HG02798 (cell line): ENCODE data around the gene FIZ1.

ENCODE experiments used
- ATAC-seq: cut with Tn5 transposase; IDR thresholded peaks from one replicate; pipeline ENCODE4 v1.9.1; 2021; ENCODE audit warnings: mild to moderate bottlenecking; ENCODE audit not compliant: unreplicated experiment, poor library complexity

Gene FIZ1, protein sequence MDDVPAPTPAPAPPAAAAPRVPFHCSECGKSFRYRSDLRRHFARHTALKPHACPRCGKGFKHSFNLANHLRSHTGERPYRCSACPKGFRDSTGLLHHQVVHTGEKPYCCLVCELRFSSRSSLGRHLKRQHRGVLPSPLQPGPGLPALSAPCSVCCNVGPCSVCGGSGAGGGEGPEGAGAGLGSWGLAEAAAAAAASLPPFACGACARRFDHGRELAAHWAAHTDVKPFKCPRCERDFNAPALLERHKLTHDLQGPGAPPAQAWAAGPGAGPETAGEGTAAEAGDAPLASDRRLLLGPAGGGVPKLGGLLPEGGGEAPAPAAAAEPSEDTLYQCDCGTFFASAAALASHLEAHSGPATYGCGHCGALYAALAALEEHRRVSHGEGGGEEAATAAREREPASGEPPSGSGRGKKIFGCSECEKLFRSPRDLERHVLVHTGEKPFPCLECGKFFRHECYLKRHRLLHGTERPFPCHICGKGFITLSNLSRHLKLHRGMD

GRCh38 chr19:55599468-55599841, at the start of gene FIZ1:
TSS of gene FIZ1 (minus strand) at chr19:55599517. CDS start at chr19:55597865, 1,652 bp downstream.
- peak; percentile 61 for ATAC-seq

DNA sequence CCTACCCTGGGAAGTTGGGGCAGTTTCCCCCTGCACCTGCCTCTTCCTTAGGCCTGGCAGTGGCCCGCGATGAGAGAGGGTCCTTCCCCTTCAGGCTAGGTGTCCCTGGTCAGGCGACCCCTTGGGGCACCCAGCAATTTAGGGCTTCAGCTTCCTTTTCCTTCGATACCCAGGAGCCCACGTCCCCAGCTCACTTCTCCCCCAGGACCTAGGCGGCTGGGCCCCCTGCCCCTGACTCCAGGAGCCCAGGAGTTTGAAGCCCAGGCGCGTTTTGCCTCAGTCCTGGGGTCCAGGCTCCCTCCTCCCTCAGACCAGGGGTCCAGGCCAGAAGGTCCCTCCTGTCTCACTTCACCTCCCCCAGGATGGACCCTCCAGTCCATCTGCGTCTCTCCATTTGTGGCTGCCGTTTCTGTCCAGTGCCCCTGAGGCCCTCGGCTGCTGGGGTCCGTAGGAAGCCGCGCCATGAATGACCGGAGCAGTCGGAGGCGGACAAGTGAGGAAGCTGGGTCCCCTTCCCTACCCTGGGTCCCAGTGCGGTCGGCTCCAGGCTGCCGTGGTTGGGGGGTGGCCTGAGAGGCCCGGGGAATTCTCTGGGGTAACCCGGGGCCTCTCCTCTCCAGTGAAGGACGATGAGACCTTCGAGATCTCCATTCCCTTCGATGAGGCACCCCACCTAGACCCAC, 49.4 kb upstream of the FIZ1 start:
- ATAC-seq = no peak

DNA sequence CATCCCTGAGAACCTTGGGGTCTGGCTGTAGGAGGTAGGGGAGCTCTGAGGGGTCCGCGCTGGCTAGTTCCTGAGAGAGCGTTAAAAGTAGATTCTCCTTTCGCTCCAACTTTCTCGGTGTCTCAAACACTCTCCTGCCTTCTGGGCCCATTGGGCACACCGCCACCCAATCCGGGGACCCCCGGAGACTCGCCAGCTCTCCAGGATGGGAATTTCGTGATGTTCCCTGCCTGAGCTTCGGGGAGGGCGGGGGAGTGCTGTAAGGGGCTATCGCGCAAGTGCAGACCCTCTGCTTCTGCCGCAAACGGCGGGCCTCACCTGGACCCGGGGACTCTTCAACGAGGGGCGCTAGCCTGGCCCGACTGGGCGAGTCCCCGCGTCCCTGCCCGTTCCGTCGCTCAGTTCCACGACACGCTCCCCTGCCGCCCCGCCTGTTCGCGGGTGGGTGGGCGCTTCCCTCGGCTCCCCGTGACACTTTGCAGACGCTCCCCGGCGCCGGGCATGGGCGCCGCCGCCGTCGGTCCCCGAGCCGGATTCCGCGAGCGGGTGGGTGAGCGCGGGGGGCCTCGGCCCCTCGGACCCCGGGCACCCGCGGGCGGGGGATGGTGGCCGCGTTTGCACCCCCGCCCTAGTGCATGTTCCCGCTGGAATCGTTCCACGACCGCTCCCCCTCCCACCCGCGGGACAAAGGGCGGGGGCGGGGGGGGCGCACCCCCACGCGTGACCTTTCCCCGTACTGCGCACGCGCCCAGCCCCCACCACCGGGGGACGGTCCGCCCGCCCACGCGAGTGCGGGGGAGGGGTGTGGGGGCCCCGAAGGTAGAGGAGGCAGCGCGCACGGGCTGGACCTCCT, 48.6 kb upstream of the FIZ1 start, which contains the start of gene CCDC106:
CCDC106 (plus strand) TSS at position 481 of the 853 bp plus-strand sequence. CDS start 835 bp downstream, outside the sequence.
- ATAC-seq = peak; percentile 40

DNA sequence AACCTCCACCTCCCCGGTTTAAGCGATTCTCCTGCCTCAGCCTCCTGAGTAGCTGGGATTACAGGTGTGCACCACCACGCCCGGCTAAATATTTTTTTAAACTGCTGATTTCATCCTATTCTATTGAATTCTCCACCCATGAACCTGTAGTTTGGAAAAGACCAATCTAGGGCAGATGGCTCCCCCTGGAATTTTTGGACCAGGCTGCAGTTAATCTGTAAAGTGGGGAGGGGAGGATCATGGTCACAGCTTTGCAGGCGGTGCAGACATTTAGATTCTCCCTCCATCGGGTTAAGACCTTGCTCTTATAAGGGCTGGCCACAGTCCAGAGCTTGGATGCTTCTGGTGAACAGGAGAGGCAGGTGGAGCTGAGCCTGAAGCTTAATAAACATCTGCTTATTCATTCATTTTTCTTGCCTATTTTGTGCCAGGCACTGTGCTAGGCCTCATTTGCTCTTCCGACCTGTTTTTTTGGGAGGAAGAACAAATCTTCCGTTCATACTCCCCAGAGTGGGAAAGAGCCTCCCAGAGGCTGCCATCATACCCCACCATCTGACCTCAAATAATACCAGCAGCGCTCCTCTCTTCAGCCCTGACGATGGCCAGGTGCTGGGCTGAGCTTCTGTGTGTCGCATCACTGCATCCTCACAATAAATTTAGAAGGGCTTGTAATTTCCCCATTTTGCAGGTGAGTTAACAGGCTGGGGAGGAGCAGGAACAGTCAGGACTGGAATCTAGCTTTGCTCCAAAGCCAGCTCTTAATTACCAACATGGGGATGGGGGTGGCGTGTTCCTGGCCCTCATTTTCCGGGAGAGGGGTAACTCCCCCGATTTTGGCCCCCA, 47.8 kb upstream of the FIZ1 start:
- no peak for ATAC-seq

GRCh38 chr19:55645512-55645881, 46.2 kb upstream of the FIZ1 start:
- no peak for ATAC-seq

- no peak for ATAC-seq
Observed at GRCh38 chr19:55644842-55645511, 45.7 kb upstream of the FIZ1 start.

- no peak for ATAC-seq
Observed at GRCh38 chr19:55644191-55644833, 45.0 kb upstream of the FIZ1 start.

DNA sequence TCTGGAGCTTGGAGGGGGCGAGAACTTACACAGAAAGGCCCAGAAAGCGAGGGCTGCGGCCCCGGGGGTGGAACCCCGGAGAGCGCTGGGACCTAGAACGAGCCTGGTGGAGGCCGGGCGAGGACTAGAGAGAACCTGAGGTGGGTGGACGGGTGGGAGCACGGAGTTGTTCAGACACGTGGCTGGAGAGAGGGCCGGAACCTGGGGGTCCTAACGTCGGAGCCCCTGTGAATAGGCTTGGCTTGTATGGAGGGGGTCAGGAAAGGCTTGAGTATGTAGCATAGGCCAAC, 44.5 kb upstream of the FIZ1 start:
- no peak for ATAC-seq

- peak; percentile 29 for ATAC-seq
Observed at GRCh38 chr19:55643003-55643886, 43.9 kb upstream of the FIZ1 start, which contains the start of gene ZNF581. TSS of gene ZNF581 (plus strand) at chr19:55643649. CDS start at chr19:55644572, 923 bp downstream.

- ATAC-seq = no peak
Observed at GRCh38 chr19:55642153-55643002, 43.1 kb upstream of the FIZ1 start.

DNA sequence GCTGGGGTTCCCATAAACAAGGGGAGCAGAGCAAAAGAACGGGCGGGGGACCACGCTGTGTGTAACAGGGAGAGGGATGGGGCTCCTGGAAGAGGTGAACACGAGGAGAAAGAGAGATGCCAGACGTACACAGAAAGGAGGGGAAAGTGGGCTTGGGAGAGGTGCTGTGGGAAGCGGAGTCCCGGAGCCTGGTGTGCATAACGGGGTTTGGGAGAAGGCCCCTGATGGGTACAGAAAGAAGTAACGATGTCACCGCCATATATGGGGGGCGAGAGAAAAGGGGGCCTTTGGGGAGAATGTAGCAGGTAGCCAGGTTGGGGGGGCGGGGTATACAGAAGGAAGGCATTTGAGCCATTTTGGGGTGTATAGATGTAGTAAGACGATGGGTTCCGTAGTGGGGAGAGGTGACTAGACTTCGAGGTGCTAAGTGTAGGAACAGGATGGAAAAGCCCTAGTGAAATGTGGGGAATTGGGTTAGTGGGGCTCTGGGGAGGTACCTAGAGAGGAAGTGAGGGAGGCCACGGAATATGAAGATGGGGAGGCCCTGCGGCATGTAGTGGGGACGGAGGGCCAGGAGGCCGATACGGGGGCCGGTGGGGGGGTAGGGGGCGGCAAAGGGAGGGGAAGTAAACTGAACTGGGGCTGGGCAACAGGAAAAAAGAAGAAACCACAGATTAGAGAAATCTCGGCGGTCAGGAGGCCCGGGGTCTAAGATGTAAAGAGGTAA, 42.3 kb upstream of the FIZ1 start:
- no peak for ATAC-seq

DNA sequence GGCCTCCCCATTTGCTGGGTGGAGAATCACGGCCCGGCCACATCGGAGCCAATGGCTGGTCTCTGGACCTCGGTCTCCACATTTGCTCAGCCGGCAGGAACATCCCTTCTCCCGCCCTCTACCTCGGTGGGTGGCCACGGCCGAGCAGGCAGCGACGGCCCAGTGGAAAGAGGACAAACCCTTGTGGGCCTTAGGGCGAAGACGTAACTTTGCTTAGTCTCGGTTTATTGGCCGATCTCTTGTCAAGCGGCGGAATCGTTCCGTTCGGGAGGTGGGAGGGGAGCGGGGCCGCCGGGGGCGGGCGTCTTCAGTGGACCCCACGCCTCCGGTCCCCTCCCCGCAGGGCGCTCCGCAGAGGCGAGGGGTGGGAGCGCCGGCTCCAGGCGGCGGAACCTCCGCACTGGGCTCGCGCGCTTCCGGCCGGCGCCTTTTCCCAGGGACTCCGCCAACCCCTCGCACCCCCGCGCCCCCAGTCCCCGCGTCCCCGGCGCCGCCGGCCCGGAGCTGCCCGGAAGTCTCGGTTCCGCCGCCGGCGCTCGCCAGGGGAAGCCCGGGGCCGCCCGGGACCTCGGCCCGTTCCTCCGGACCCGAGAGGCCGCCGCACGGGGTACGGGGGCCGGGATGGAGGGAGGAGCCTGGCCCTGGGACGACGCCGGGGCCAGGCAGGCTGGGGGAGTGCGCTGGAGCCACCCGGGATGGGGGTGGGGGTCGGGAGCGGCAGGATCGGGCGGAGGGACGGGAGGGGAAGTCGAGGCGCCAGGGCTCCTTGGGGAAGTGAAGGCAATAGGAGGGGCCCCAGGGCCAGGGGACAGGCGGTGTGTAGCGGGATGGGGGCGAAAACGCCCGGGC, 41.5 kb upstream of the FIZ1 start, which contains the start of gene ZNF580:
ZNF580 (plus strand) TSS at position 426 of the 849 bp plus-strand sequence. CDS start 1,507 bp downstream, outside the sequence.
- peak; percentile 33 for ATAC-seq

DNA sequence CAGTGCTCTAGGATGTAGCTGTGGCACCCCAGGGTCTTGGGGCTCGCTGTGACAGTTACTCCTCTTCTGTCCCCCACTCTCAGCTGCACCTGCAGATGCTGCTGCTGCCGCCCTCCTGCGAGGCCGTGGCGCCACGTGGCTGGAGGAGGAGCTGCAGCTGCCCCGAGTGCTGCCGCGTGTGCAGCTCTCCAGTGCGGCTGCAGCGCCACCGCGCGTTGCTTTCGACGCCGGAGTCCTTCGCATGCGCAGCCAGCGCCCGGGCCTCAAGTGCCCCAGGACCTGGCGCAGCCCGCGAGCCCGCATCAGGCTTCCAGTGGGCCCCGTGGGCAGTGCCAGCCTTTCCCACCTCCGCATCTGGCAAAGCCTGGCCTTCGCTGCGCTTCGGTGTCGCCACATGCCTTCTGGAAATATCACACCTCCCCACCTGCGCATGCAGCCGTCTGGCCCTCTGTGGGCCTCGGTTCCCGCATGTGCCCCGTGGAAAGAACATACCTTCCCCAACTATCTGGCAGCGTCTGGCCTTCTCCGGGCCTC, 40.8 kb upstream of the FIZ1 start:
- peak; percentile 38 for ATAC-seq

DNA sequence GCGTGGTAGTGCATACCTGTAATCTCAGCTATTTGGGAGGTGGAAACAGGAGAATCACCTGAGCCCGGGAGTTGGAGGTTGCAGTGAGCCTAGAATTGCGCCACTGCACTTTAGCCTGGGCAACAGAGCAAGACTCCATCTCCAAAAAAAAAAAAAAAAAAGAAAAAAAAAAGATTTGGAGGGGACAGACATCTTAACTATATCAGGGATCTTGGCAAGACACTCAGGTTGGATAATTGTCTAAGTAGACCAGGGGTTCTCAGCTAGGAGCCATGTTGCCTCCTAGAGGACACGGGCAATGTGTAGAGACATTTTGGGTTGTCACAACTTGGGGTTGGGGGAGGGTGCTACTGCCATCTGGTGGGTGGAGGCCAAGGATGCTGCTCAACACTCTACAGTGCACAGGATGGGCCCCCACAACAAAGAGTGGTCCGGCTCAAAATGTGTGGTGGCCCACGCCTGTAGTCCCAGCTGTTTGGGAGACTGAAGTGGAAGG, 39.6 kb upstream of the FIZ1 start:
- no peak for ATAC-seq

DNA sequence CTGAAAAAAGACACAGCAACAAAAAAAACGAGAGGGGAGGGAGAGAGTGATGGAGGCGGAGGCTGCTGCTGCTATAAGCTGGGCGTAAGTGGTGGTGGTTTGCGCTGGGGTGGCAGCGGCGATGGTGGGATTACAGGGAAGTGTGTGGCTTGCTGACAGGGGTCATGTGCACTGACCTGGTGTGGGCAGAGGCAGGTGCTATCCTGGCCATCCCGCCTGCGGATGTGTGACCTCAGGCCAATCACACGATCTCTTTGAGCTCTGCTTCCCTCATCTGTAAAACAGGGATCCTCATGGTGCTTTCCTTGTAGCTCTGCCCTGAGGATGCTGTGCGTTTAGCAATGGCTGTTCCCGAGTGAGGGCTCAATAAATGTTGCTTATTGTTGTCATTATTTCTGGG, 38.2 kb upstream of the FIZ1 start:
- ATAC-seq = no peak
